Measurements from ENCODE around the gene SCN9A. TPM values are rescaled to one million over a fixed set of nuclear protein-coding genes. Genes with fewer than 3 reads are reported as not detected.

SCN9A gene
- total and polyA plus RNA-seq, 9 of the 15 experiments (the other 6 are each of a cell fraction or from before 2014, with no cell fraction given) = 1.4 to 22.8 (median 7.1) TPM

GRCh38 chr2:166404831-166405568, 29.3 kb upstream of the SCN9A start (continued):
- no peak for TF ChIP-seq MYC (IDR thresholded peaks at IDR 0.05; ENCODE audit: low read depth, low read length)
- TF ChIP-seq MYC (CRISPR knock-in tag; IDR thresholded peaks at IDR 0.05; ENCODE audit: borderline replicate concordance, low read depth) = no peak
- TF ChIP-seq TAL1 (IDR thresholded peaks at IDR 0.05) = no peak
- no peak for TF ChIP-seq SMARCA5 (IDR thresholded peaks at IDR 0.05)

- Histone ChIP-seq H2AFZ (ENCODE audit: low read depth, low read length) (peak overlapping the region; percentile 15; the same call in 1 of the 2 replicates), H3K4me1 (replicated peaks in 1 of 2; ENCODE audit: control insufficient read depth in 2 of 2, insufficient read depth in 2 of 2, low read length in 2 of 2) (peaks cover 0 to 10% of the 10 kb centered on the region in 2 experiments; a peak in 2 of 5 replicates), H3K9ac (ENCODE audit: insufficient read depth in 1 of 2, low read depth in 2 of 2, low read length in 2 of 2) (no peak overlapping the region), H3K27me3 (ENCODE audit: control insufficient read depth in 2 of 2, insufficient read depth in 2 of 2, low read length in 2 of 2) (no peaks in the 10 kb centered on the region), H3K4me2 (ENCODE audit: insufficient read depth, low read length) (no peak overlapping the region), H4K20me1 (replicated peaks; ENCODE audit: control insufficient read depth, insufficient read depth, low read length) (no peaks in the 10 kb centered on the region), H3K4me3 (no peak overlapping the region), H3K36me3 (ENCODE audit: control insufficient read depth, insufficient read depth, low read length) (no peaks in the 10 kb centered on the region), H3K9me1 (ENCODE audit: control insufficient read depth, insufficient read depth, low read length) (no peaks in the 10 kb centered on the region), H3K27ac (ENCODE audit: extremely low read depth, low read depth, low read length) (no peak overlapping the region), H3K9me3 (replicated peaks; ENCODE audit: control insufficient read depth, insufficient read depth, low read depth, low read length) (no peaks in the 10 kb centered on the region), H3K79me2 (ENCODE audit: control insufficient read depth, insufficient read depth, low read length) (no peaks in the 10 kb centered on the region)
- intact Hi-C loops (cut with micrococcal nuclease) = no loop called here
- 70% methylated on average over 1 of the region's 1 CpG for WGBS (ENCODE audit: insufficient coverage, low coverage, missing lambda C conversion rate)
- no peak for FAIRE-seq
- POLR2A ChIA-PET = interaction anchor here (0.9 to 1.3 kb wide), 2 partner anchors 9 to 17 kb away, joined by 4 to 6 read pairs; no protein-coding TSS in a partner anchor
- BruUV-seq (replicated peaks) = no TSS peak
- CTCF ChIA-PET (ENCODE audit: low intra/inter-chr PET ratio) = no interaction called here
- in situ Hi-C loops (cut with MboI) = no loop called here
- DNase-seq (ENCODE audit: extremely low read depth in 1 of 4, low spot score in 3 of 4) = no peak
- ATAC-seq = no peak
- TF ChIP-seq RB1 (IDR thresholded peaks at IDR 0.05; ENCODE audit: low read depth) (no peak), ZBTB33 (CRISPR knock-in tag; IDR thresholded peaks at IDR 0.05) (no peak), ELF2 (CRISPR knock-in tag; IDR thresholded peaks at IDR 0.05) (no peak), PREB (CRISPR knock-in tag; IDR thresholded peaks at IDR 0.05) (no peak), BRD9 (IDR thresholded peaks at IDR 0.05; ENCODE audit: low read depth, partially characterized antibody) (no peak), EZH2 (IDR thresholded peaks at IDR 0.05; ENCODE audit: borderline replicate concordance, low read depth, low read length) (no peak), ZFP36 (IDR thresholded peaks at IDR 0.05; ENCODE audit: low read depth, low read length, partially characterized antibody) (no peak), CHAMP1 (IDR thresholded peaks at IDR 0.05) (no peak), PCBP1 (IDR thresholded peaks at IDR 0.05; ENCODE audit: low read depth, low read length, poor library complexity, severe bottlenecking) (no peak)
These were observed 18.5 kb upstream of the SCN9A start for GRCh38 chr2:166394245-166394644.
